Measurements from ENCODE around the gene SH3BP5L.
A peak's percentile ranks its signal among the peaks of the same experiment; 100 is the strongest.

The SH3BP5L gene

GRCh38 chr1:248847181-248847955, 21.7 kb upstream of the SH3BP5L start:
- FAIRE-seq (no peak), DNase-seq (ENCODE audit: insufficient read length, low spot score) (no peak)
- no peak for TF ChIP-seq CTCF (IDR thresholded peaks at IDR 0.05; ENCODE audit: insufficient read depth, missing control alignments)

- TF ChIP-seq CTCF (IDR thresholded peaks at IDR 0.05; ENCODE audit: insufficient read depth, missing control alignments): no peak
- no peak for FAIRE-seq
Observed at GRCh38 chr1:248844526-248844925, 18.8 kb upstream of the SH3BP5L start.

GRCh38 chr1:248843687-248844086, 18.0 kb upstream of the SH3BP5L start:
- no peak for DNase-seq (ENCODE audit: insufficient read length, low spot score)
- no peak for FAIRE-seq
- TF ChIP-seq CTCF (IDR thresholded peaks at IDR 0.05; ENCODE audit: insufficient read depth, missing control alignments): no peak

More at GRCh38 chr1:248844526-248844925, 18.8 kb upstream of the SH3BP5L start:
- DNase-seq (ENCODE audit: insufficient read length, low spot score): no peak

- no peak for TF ChIP-seq CTCF (IDR thresholded peaks at IDR 0.05; ENCODE audit: insufficient read depth, missing control alignments)
- FAIRE-seq: no peak
Observed at GRCh38 chr1:248842781-248843331, 17.1 kb upstream of the SH3BP5L start.

GRCh38 chr1:248841702-248842395, 16.1 kb upstream of the SH3BP5L start:
- no peak for FAIRE-seq
- DNase-seq (ENCODE audit: insufficient read length, low spot score): no peak

More at GRCh38 chr1:248842781-248843331, 17.1 kb upstream of the SH3BP5L start:
- no peak for DNase-seq (ENCODE audit: insufficient read length, low spot score)

GRCh38 chr1:248840946-248841345, 15.2 kb upstream of the SH3BP5L start:
- FAIRE-seq (no peak), DNase-seq (ENCODE audit: insufficient read length, low spot score) (no peak)
- no peak for TF ChIP-seq CTCF (IDR thresholded peaks at IDR 0.05; ENCODE audit: insufficient read depth, missing control alignments)

More at GRCh38 chr1:248841702-248842395, 16.1 kb upstream of the SH3BP5L start:
- peak; percentile 75 for TF ChIP-seq CTCF (IDR thresholded peaks at IDR 0.05; ENCODE audit: insufficient read depth, missing control alignments)
